H1 (cell line): ENCODE data around the gene GADD45GIP1. TPM values are rescaled to one million over a fixed set of nuclear protein-coding genes. Genes with fewer than 3 reads are reported as not detected.

Experiments
- CTCF ChIA-PET: fragments of 300-600 bp; sonication (Branson Sonifier 250); formaldehyde crosslinking; loops from one replicate; lab custom pipeline; 2021; ENCODE audit not compliant: partially characterized antibody; lab: Charles Lee
- POLR2A ChIA-PET: fragments of 300-600 bp; sonication (Branson Sonifier 250); formaldehyde crosslinking; loops from one replicate; lab custom pipeline; 2021; ENCODE audit warnings: inconsistent platforms; ENCODE audit not compliant: partially characterized antibody; lab: Charles Lee
- DNase-seq, 2 experiments: peaks; one replicate each; pipeline versions ENCODE4 v3.0.0 to v3.0.0-alpha.2; 2010 to 2022; ENCODE audit warnings: low spot score in 2 of 2, low read depth in 1 of 2, mixed read lengths in 1 of 2
- FAIRE-seq: peaks from 2 replicates; lab custom pipeline; 2011; peaks lifted over from hg19 to GRCh38; lab: Jason Lieb, UNC
- H2AFZ ChIP-seq: 2 replicates; pipeline ENCODE4 v1.8.1; 2012; ENCODE audit warnings: low read length, inconsistent platforms
- H2AK5ac ChIP-seq: 2 replicates; pipeline ENCODE4 v1.6.1; 2013; ENCODE audit warnings: low read depth, low read length
- H2BK120ac ChIP-seq: replicated peaks from 2 replicates; pipeline ENCODE3; 2013; ENCODE audit warnings: low read depth, low read length, inconsistent platforms
- H2BK12ac ChIP-seq: 2 replicates; pipeline ENCODE4 v1.6.1; 2013; ENCODE audit warnings: low read depth, low read length
- H2BK15ac ChIP-seq: 2 replicates; pipeline ENCODE4 v1.6.1; 2013; ENCODE audit warnings: low read length
- H2BK20ac ChIP-seq: 2 replicates; pipeline ENCODE4 v1.6.1; 2013; ENCODE audit warnings: low read length
- H2BK5ac ChIP-seq: 2 replicates; pipeline ENCODE4 v1.6.1; 2013; ENCODE audit warnings: low read depth, low read length
- H3K14ac ChIP-seq: 2 replicates; pipeline ENCODE4 v1.6.1; 2013; ENCODE audit warnings: inconsistent platforms; ENCODE audit not compliant: insufficient read length
- H3K18ac ChIP-seq: 2 replicates; pipeline ENCODE4 v1.6.1; 2013; ENCODE audit warnings: low read length; ENCODE audit errors: extremely low read depth
- H3K23ac ChIP-seq: 2 replicates; pipeline ENCODE4 v1.6.1; 2013; ENCODE audit warnings: inconsistent platforms; ENCODE audit not compliant: insufficient read length
- H3K23me2 ChIP-seq: 2 replicates; pipeline ENCODE4 v1.6.1; 2013; ENCODE audit warnings: low read depth, low read length
- H3K27ac ChIP-seq: 2 replicates; pipeline ENCODE4 v1.6.1; 2011; ENCODE audit warnings: low read depth, low read length, inconsistent platforms
- H3K27me3 ChIP-seq, 4 experiments: replicated peaks in 1 of 4; 1 replicate in 1 of 4; 2 replicates in 3 of 4; pipeline versions ENCODE4 v1.6.1 to v1.8.1; 2011 to 2013; ENCODE audit warnings: low read length in 3 of 4, mild to moderate bottlenecking in 3 of 4, inconsistent platforms in 2 of 4, mixed read lengths in 2 of 4, moderate library complexity in 1 of 4; ENCODE audit not compliant: control insufficient read depth in 3 of 4, insufficient read depth in 3 of 4; ENCODE audit errors: extremely low read depth in 1 of 4
- H3K36me3 ChIP-seq, 4 experiments: 2 replicates each; pipeline versions ENCODE4 v1.6.1 to v1.8.1; 2011 to 2013; ENCODE audit warnings: mild to moderate bottlenecking in 4 of 4, low read length in 3 of 4, moderate library complexity in 2 of 4, control low read depth in 1 of 4, inconsistent platforms in 1 of 4; ENCODE audit not compliant: insufficient read depth in 4 of 4, control insufficient read depth in 2 of 4
- H3K4ac ChIP-seq: replicated peaks from 2 replicates; pipeline ENCODE3; 2013; ENCODE audit warnings: low read length, low read depth, mixed read lengths, inconsistent platforms; ENCODE audit not compliant: insufficient read length
- H3K4me1 ChIP-seq, 4 experiments: replicated peaks in 1 of 4; 1 replicate in 1 of 4; 2 replicates in 3 of 4; pipeline versions ENCODE4 v1.6.1 to v1.8.1; 2011 to 2013; ENCODE audit warnings: low read length in 3 of 4, inconsistent platforms in 2 of 4, mixed read lengths in 1 of 4; ENCODE audit not compliant: insufficient read depth in 4 of 4, control insufficient read depth in 3 of 4
- H3K4me2 ChIP-seq, 2 experiments: 2 replicates each; pipeline versions ENCODE4 v1.6.1 to v1.8.1; 2011 to 2013; ENCODE audit warnings: low read depth in 2 of 2, low read length in 2 of 2, control low read depth in 1 of 2, inconsistent platforms in 1 of 2, mild to moderate bottlenecking in 1 of 2; ENCODE audit not compliant: insufficient read depth in 1 of 2
- H3K4me3 ChIP-seq, 4 experiments: fragments of 200-600, 300-600 bp in 1 of 4; sonication (generic), shearing (Covaris generic), sonication (Bioruptor Twin) in 1 of 4; 2 replicates each; pipeline versions ENCODE4 v1.5.1 to v1.8.1; 2011 to 2016; ENCODE audit warnings: low read length in 4 of 4, low read depth in 3 of 4, control low read depth in 2 of 4, inconsistent platforms in 2 of 4, mild to moderate bottlenecking in 2 of 4, mixed read lengths in 1 of 4, moderate library complexity in 1 of 4; ENCODE audit not compliant: insufficient read depth in 2 of 4; ENCODE audit errors: extremely low read depth in 1 of 4
- H3K56ac ChIP-seq: replicated peaks from 2 replicates; pipeline ENCODE3; 2013; ENCODE audit warnings: low read depth, mild to moderate bottlenecking, mixed read lengths, low read length, inconsistent platforms; ENCODE audit not compliant: insufficient read length
- H3K79me1 ChIP-seq: 2 replicates; pipeline ENCODE4 v1.6.1; 2013; ENCODE audit warnings: low read depth, low read length, control low read depth
- H3K79me2 ChIP-seq, 2 experiments: 2 replicates each; pipeline versions ENCODE4 v1.6.1 to v1.8.1; 2012 to 2013; ENCODE audit warnings: low read length in 2 of 2, mild to moderate bottlenecking in 2 of 2, inconsistent platforms in 1 of 2; ENCODE audit not compliant: insufficient read depth in 2 of 2, control insufficient read depth in 1 of 2
- H3K9ac ChIP-seq, 4 experiments: replicated peaks in 1 of 4; 1 replicate in 1 of 4; 2 replicates in 3 of 4; pipeline versions ENCODE4 v1.6.1 to v1.8.1; 2011 to 2013; ENCODE audit warnings: low read depth in 3 of 4, low read length in 3 of 4, control low read depth in 2 of 4, mild to moderate bottlenecking in 2 of 4, moderate library complexity in 2 of 4, inconsistent platforms in 1 of 4; ENCODE audit errors: extremely low read depth in 1 of 4
- H3K9me3 ChIP-seq, 2 experiments: 2 replicates each; pipeline versions ENCODE4 v1.6.1 to v1.8.1; 2012 to 2013; ENCODE audit warnings: mild to moderate bottlenecking in 2 of 2, moderate library complexity in 2 of 2, control low read depth in 1 of 2, inconsistent platforms in 1 of 2, low read depth in 1 of 2, low read length in 1 of 2, mixed read lengths in 1 of 2; ENCODE audit not compliant: insufficient read depth in 2 of 2
- H4K20me1 ChIP-seq, 2 experiments: replicated peaks in 1 of 2; 2 replicates each; pipeline versions ENCODE3 to v1.8.1; 2011 to 2013; ENCODE audit warnings: inconsistent platforms in 2 of 2, low read length in 2 of 2, mild to moderate bottlenecking in 1 of 2; ENCODE audit not compliant: insufficient read depth in 2 of 2, control insufficient read depth in 1 of 2
- H4K5ac ChIP-seq: 2 replicates; pipeline ENCODE4 v1.6.1; 2013; ENCODE audit warnings: low read length, low read depth, mixed read lengths, inconsistent platforms; ENCODE audit not compliant: insufficient read length
- H4K8ac ChIP-seq: 2 replicates; pipeline ENCODE4 v1.8.0; 2013; ENCODE audit warnings: mild to moderate bottlenecking, moderate library complexity, low read length, inconsistent platforms; ENCODE audit not compliant: insufficient read depth; ENCODE audit errors: extremely low read depth
- H4K91ac ChIP-seq: replicated peaks from 2 replicates; pipeline ENCODE3; 2013; ENCODE audit warnings: low read length, mixed read lengths, inconsistent platforms; ENCODE audit not compliant: insufficient read length
- MAFK ChIP-seq: IDR thresholded peaks from 2 replicates; pipeline ENCODE4 v1.6.1; 2012; ENCODE audit warnings: low read depth, mild to moderate bottlenecking, improper control_type of control experiment, low read length
- NRF1 ChIP-seq: IDR thresholded peaks from 2 replicates; pipeline ENCODE4 v1.6.1; 2011; ENCODE audit warnings: mild to moderate bottlenecking, low read depth, low read length, improper control_type of control experiment
- PHF8 ChIP-seq: fragments of 200-600 bp; sonication (generic); conservative IDR thresholded peaks from 2 replicates; pipeline ENCODE4 v1.7.1; 2012; ENCODE audit warnings: low read depth, mild to moderate bottlenecking, inconsistent platforms, low read length, moderate library complexity
- RXRA ChIP-seq: IDR thresholded peaks from 2 replicates; pipeline ENCODE4 v1.6.1; 2011; ENCODE audit warnings: low read depth, mild to moderate bottlenecking, low read length, moderate library complexity; ENCODE audit not compliant: insufficient read depth
- TEAD4 ChIP-seq: IDR thresholded peaks from 2 replicates; pipeline ENCODE4 v1.6.1; 2012; ENCODE audit warnings: low read depth, low read length, inconsistent platforms, mixed read lengths
- WGBS, 2 experiments: shearing (Covaris generic) in 1 of 2; methylation state at CpG; one replicate each; pipeline versions ENCODE4 v1.1.6 to v1.1.7; 2013 to 2015; ENCODE audit warnings: low lambda C conversion rate in 2 of 2, mixed read lengths in 2 of 2, inconsistent platforms in 1 of 2, low coverage in 1 of 2, missing lambda C conversion rate in 1 of 2; ENCODE audit not compliant: insufficient replicate concordance in 2 of 2, insufficient coverage in 1 of 2, insufficient read length in 1 of 2; ENCODE audit errors: extremely low coverage in 1 of 2, missing lambda C conversion rate in 1 of 2; 5-methylcytosine and 5-hydroxymethylcytosine counted together
- polyA plus RNA-seq, 7 experiments: library from polyadenylated mRNA; depleted of rRNA in 3 of 7; stranded (reverse) in 5 of 7; unstranded in 2 of 7; fragments of >200 nt in 5 of 7; fragments of 200-250 nt in 2 of 7; gene quantifications; 1 replicate in 5 of 7; 2 replicates in 1 of 7; 4 replicates in 1 of 7; pipeline versions ENCODE4 v1.2.1 to v1.2.3, GENCODE V29; 2011 to 2013; ENCODE audit warnings: missing spikeins in 2 of 7, mixed read lengths in 2 of 7
- total RNA-seq: library from RNA; stranded (reverse); fragmentation: NEBNext Ultra II Directional; extraction: Animal tissue kit (Norgen Biotek cat#: 25700); gene quantifications from 2 replicates; pipeline ENCODE4 v1.2.1, GENCODE V29; 2021

Gene GADD45GIP1
- total and polyA plus RNA-seq, 2 of the 8 experiments (the other 6 are each of a cell fraction or from before 2014, with no cell fraction given): 42.2 to 42.6 TPM

- Histone ChIP-seq H3K18ac (no peak overlapping the region), H3K4ac (no peak overlapping the region), H2AK5ac (peak overlapping the region; percentile 40; the same call in 1 of the 2 replicates), H3K14ac (no peak overlapping the region), H3K23ac (no peak overlapping the region), H3K4me3 (no peak overlapping the region), H2AFZ (no peak overlapping the region), H2BK20ac (no peak overlapping the region), H4K20me1 (peaks cover 10 to 29% of the 10 kb centered on the region in 2 experiments), H3K4me1 (peaks cover 0 to 14% (median 9%) of the 10 kb centered on the region in 4 experiments; a peak in 5 of 7 replicates), H3K27ac (no peak overlapping the region), H2BK120ac (no peak overlapping the region), H2BK15ac (no peak overlapping the region; the same call in 1 of the 2 replicates), H4K91ac (peak overlapping the region; percentile 40), H3K79me2 (no peaks in the 10 kb centered on the region), H3K79me1 (peaks cover 3% of the 10 kb centered on the region; the same call in 1 of the 2 replicates), H3K9ac (no peak overlapping the region), H4K8ac (no peak overlapping the region; the same call in 1 of the 2 replicates), H3K27me3 (peaks cover 52 to 82% (median 76%) of the 10 kb centered on the region in 4 experiments), H3K9me3 (no peaks in the 10 kb centered on the region), H3K36me3 (peaks cover 0 to 8% (median 0%) of the 10 kb centered on the region in 4 experiments; a peak in 1 of 8 replicates), H2BK12ac (peak overlapping the region; percentile 50; the same call in 1 of the 2 replicates), H3K23me2 (peaks cover 19% of the 10 kb centered on the region), H3K56ac (no peak overlapping the region), H3K4me2 (no peak overlapping the region), H4K5ac (no peak overlapping the region), H2BK5ac (no peak overlapping the region)
- POLR2A ChIA-PET: interaction anchor here (1.3 to 1.5 kb wide), 3 partner anchors 13 to 58 kb away, joined by 4 to 6 read pairs (median 5); no protein-coding TSS in a partner anchor
- CTCF ChIA-PET: interaction anchor here (1.1 to 3.3 kb wide), 10 partner anchors 11 to 101 kb away, joined by 3 to 18 read pairs (median 5); no protein-coding TSS in a partner anchor
- FAIRE-seq: no peak
- 81% methylated on average over 6 of the region's 7 CpGs; no CpG with 5 or more reads in 1 of the 2 experiments for WGBS, 2 experiments
- DNase-seq: no peak
- TF ChIP-seq RXRA: no peak
- no peak for TF ChIP-seq NRF1
- no peak for TF ChIP-seq TEAD4
- TF ChIP-seq PHF8: no peak
- no peak for TF ChIP-seq MAFK
These were observed 36.5 kb upstream of the GADD45GIP1 start for GRCh38 chr19:12993562-12993961.
